ENCODE measurements around the gene ZNF446.
"Not testable (repeated sequence)": the region's sequence is repeated elsewhere in the genome, so short reads cannot be mapped to it uniquely, and the experiment has no call there.

Gene ZNF446

GRCh38 chr19:58500242-58500641 is 24.1 kb downstream of the ZNF446 start:
- DNase-seq (ENCODE audit: low spot score) = no peak

DNA sequence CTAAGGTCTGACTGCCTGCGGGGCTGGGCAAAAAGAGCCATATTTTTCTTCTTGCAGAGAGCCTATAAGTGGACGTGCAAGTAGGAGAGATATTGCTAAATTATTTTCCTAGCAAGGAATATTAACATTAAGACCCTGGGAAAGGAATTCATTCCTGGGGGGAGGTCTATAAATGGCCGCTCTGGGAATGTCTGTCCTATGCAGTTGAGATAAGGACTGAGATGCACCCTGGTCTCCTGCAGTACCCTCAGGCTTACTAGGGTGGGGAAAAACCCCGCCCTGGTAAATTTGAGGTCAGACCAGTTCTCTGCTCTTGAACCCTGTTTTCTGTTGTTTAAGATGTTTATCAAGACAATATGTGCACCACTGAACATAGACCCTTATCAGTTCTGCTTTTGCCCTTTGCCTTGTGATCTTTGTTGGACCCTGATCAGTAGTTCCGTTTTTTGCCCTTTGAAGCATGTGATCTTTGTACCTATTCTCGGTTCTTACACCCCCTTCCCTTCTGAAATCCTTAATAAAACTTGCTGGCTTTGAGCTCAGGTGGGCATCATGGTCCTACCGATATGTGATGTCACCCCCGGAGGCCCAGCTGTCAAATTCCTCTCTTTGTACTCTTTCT is 31.6 kb downstream of the ZNF446 start:
- DNase-seq (ENCODE audit: low spot score) = not testable (repeated sequence)

- no peak for DNase-seq (ENCODE audit: low spot score)
These were observed 33.6 kb downstream of the ZNF446 start for GRCh38 chr19:58509731-58510083.

GRCh38 chr19:58510084-58510862 is 34.1 kb downstream of the ZNF446 start:
- DNase-seq (ENCODE audit: low spot score) = no peak

DNA sequence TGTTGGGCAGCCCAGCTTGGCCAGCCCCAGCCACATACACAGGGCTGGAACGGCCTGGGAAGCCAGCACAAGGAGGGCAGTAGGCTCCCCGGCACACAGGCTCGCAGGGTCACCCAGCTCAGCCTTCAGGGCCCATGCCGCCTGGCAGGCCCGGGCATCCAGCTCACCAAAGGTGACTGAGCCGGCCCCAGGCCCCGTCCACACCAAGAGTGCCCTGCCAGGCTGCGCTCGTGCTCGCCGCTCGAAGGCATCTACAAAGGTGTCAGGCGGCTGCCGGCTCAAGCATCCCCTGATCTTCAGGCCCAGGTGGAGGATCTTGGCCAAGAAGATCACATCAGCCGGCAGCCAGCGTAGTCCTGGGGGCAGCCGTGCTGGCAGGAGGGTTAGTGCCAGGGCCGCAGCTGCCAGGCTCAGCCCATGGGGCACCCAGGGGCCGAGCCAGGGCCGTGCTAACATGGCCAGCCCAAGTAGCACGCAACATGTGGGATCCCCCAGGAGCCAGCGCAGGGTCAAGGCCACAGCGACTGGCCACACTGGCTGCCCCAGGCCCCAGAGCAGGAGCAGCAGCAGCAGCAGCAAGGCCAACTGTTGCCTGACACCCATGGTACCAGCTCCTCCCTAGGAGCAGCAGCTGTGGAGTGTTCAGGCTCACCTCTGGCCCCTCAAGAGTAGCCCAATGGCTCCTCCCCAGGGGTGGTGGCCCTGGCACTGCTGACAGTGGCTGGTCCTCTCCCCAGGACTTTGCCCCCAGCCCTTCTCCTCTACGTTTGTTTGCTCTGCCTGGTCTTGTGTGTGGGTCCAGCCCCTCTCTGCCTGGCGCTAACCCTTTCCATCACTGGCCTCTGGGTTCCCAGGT is 35.4 kb downstream of the ZNF446 start, which contains the start of gene SLC27A5:
TSS of gene SLC27A5 (minus strand) at position 640 of the 856 bp plus-strand sequence. CDS start at position 603, 37 bp downstream.
- no peak for DNase-seq (ENCODE audit: low spot score)

DNA sequence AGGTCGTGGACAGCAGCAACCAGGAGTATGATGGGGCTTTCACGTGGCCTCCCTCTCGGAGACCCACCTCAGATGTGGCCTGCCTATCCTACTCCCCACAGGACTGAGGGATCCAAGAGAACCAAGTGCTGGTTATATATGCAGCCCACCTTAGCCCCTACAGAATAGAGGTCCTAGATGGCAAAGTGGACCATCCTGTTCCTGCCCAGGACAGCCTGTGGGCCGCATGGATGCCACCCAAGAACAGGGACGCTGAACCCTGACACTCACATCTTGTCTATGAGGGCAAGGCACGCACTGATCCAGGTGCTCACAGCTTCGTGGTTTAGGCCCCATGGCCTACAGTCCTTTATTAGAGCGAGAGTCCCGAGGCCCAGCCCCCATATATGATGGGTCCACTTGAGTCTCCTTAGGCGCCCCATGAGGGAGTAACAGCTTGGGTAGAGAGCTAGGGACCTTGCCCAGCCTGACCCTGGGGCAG is 37.1 kb downstream of the ZNF446 start:
- no peak for DNase-seq (ENCODE audit: low spot score)

DNA sequence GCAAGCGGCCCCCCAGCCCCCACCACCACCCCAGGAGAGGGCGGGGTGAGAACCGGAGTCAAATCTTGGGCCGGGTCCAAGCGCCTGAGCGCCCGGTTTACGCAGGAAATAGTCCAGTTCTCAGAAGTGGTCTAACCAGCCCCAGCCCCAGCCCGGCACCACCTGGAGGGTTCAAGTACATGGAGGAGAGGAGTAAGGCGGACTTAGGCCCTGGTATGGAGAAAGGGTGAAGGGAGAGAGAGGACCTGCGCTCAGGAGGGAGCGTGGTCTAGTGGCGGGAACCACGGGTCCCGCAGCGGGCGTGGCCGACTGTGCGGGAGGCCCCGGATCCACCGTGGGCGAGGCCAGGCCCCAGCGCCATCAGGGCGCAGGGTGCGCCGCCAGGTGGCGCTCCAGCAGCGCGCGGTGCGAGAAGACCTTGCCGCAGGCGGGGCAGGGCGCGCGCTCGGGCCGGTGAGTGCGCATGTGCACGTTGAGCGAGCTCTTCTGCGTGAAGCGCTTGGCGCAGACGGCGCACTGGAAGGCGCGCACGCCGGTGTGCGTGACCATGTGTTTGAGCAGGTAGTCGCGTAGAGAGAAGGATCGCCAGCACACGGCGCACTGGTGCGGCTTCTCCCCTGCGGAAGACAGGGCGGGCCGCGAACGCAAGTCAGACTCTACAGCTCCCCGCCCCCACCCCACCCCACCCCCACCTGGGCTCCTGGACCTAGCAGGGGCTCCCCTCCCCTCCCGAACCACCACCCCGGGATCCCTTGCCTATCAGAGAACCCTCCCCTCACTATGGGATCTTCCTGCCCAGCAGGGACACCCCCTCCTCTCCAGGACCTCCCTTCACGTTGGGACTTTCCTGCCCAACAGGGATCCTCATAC is 37.8 kb downstream of the ZNF446 start:
- peak; percentile 79 for DNase-seq (ENCODE audit: low spot score)

DNA sequence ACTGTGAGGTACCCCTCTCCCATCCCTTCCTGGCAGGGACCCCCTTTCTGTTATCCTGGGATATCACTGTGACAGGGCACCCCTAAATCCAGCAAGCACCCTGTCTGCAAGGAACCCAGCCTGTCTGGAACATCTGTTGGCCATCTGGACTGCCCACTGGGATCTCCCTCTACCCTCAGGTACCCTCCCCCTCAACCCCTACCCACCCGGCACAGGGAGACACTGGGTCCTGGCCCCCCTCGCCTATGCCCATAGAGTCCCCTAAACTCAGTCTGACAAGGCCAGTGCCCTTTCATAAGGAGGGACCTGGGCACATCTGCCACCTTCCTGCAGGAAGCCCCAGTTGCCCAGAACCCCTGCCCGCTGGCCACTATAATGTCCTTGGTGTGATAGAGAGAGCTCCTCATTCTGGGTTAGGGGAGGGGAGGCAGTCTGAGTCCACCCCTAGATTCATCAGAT is 38.4 kb downstream of the ZNF446 start:
- no peak for DNase-seq (ENCODE audit: low spot score)

GRCh38 chr19:58515259-58515658 is 39.1 kb downstream of the ZNF446 start:
- DNase-seq (ENCODE audit: low spot score) = no peak

GRCh38 chr19:58516246-58516836 is 40.2 kb downstream of the ZNF446 start:
- no peak for DNase-seq (ENCODE audit: low spot score)

- DNase-seq (ENCODE audit: low spot score) = no peak
These were observed 41.0 kb downstream of the ZNF446 start for GRCh38 chr19:58516964-58517833.

DNA sequence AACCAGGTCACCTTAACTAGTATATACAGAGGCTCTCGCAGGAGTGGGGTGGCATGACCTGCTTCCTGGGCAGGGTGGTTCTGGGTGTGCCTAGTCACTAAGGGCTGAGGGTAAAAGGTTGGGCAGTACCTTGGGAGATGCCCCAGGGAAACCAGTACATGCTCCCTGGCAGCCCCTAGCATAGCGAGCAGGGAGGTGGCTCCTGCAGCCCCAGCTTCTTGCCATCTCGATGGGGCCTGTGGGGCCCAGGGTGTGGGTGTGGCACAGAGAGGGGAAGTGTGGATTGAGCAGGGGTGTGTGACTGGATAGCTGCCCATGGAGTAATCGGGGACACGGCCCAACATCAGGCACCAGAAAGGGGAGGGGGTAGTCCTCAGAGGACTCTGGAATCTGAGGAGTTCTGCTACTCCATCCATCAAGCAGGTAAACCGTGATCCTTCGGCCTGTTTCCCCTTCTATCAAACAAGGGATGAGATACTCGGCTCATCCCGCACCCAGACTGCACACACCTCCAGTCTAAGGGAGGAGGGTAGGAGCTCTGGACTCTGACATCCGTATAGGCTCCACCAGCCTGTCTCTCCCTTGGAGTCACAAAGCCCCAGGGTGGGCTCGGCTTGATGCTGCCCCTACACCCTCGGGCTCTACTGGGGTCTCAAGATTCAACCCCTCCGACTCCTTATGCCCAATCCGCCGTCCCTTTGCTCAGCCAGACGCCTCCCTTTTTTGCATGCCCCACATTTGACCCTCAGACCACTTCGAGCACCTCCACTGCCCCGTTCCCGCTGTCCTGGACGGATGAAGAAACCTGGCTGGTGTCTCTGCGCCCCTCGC is 42.3 kb downstream of the ZNF446 start:
- no peak for DNase-seq (ENCODE audit: low spot score)

GRCh38 chr19:58519087-58519354 is 42.9 kb downstream of the ZNF446 start:
- DNase-seq (ENCODE audit: low spot score) = peak; percentile 81

GRCh38 chr19:58519355-58520256 is 43.5 kb downstream of the ZNF446 start, which contains the start of gene ZBTB45:
ZBTB45 (minus strand) TSS chr19:58519810; CDS start chr19:58517673, 2,137 bp downstream.
- DNase-seq (ENCODE audit: low spot score) = peak; percentile 77

GRCh38 chr19:58520257-58520599 is 44.1 kb downstream of the ZNF446 start:
- DNase-seq (ENCODE audit: low spot score) = no peak

DNA sequence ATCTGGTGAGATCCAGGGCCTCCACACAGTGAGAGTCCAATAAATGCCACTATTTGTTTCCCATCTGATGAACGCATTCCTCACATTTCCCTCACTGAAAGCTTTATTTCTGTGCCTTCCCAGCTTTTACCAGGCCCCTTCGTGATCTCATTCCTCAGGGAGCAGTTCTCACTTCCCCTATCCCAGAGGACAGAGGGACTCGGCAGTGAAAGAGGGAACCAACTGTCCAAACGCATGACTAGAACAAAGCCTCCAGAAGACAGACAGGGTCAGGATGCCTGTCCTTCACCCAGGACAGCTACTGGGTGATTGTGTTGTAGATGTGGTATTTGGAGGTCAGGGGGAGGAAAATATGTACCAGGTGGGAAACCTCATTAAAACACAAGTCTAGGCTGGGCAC is 45.5 kb downstream of the ZNF446 start:
- no peak for DNase-seq (ENCODE audit: low spot score)

DNA sequence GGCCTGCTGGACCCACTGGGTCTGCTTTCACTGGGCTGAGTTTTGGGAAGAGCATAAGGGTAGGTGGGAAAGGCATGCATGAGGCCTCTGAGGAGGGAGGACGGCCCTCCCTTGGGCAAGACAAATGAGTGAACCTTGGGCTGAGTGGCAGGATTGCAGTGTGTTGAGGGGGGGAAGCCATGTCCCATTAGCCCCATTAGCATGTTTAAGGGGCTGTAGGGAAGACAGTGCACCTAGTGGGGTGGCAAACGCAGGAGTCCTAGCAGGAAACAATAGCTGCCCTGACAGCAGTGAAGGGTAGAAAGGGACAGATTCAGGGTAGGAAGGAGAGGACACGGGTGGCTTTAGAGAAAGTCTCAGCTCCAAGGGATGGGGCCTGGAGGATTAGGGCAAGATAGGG is 46.6 kb downstream of the ZNF446 start:
- DNase-seq (ENCODE audit: low spot score) = no peak

DNA sequence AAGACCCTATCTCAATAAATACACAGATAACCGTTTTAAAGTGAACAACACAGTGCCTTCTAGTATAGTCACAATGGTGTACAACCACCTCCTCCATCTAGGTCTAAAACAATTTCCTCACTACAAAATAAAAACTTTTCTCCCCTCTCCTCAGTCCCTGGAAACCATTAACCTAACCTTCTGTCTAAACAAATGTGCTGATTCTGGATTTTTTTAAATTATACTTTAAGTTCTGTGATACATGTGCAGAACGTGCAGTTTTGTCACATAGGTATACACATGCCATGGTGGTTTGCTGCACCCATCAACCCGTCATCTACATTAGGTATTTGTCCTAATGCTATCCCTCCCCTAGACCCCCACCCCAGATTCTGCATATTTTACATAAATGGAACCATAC is 53.3 kb downstream of the ZNF446 start:
- DNase-seq (ENCODE audit: low spot score) = no peak
